ENCODE measurements around the gene NT5M. TPM values are rescaled to one million over a fixed set of nuclear protein-coding genes. Genes with fewer than 3 reads are reported as not detected.
"Not testable (repeated sequence)": the region's sequence is repeated elsewhere in the genome, so short reads cannot be mapped to it uniquely, and the experiment has no call there.

NT5M gene
- total RNA-seq, 1 donor from 2014 or later, result 2.7 TPM

- no peak for DNase-seq (ENCODE audit: extremely low read depth, low read depth, low spot score)
Measured at GRCh38 chr17:17300624-17301568, 2.3 kb upstream of the NT5M start.

DNA sequence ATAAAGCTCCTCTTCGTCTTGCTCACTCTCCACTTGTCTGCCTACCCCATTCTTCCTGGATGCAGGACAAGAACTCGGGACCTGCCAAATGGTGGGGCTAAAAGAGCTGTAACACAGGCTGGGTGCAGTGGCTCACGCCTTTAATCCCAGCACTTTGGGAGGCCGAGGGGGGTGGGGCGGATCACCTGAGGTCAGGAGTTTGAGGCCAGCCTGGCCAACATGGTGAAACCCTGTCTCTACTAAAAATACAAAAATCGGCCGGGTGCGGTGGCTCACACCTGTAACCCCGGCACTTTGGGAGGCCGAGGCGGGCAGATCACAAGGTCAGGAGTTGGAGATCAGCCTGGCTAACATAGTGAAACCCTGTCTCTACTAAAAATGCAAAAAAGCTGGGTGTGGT lies 1.5 kb upstream of the NT5M start:
- not testable (repeated sequence) for DNase-seq (ENCODE audit: extremely low read depth, low read depth, low spot score)

DNA sequence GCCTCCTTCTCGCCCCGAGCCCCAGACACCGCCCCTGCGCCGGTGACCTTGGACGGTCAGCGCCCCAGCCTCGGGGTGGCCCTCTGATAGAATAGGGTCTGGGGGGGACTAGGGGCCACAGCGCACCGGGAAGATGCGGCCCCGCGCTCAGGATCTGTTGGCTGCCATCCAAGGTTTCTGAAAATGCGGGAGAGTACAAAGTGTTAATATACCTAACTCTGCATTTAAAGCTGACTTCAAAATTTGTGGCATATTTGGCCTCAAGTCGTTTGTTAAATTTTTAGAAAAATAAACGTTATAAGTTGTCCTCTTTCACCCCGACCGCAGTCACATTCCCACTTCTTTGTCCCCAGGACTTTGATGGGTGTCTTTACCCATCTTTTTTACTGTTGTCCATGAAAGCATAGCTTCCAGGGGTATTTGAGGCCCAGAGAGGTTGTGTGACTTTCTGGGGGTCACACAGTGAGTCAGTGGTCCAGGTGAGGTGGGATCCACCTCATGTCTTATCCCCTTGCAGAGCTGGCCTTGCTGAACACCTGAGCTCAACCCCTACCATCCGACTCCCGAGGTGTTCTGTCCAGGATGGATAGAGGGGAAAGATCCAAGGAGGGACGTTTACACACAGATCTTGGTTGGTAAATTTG lies 796 bp downstream of the NT5M start:
- no peak for DNase-seq (ENCODE audit: extremely low read depth, low read depth, low spot score)

GRCh38 chr17:17304521-17304985 lies 1.4 kb downstream of the NT5M start:
- no peak for DNase-seq (ENCODE audit: extremely low read depth, low read depth, low spot score)

GRCh38 chr17:17305281-17305801 lies 2.2 kb downstream of the NT5M start:
- no peak for DNase-seq (ENCODE audit: extremely low read depth, low read depth, low spot score)

DNA sequence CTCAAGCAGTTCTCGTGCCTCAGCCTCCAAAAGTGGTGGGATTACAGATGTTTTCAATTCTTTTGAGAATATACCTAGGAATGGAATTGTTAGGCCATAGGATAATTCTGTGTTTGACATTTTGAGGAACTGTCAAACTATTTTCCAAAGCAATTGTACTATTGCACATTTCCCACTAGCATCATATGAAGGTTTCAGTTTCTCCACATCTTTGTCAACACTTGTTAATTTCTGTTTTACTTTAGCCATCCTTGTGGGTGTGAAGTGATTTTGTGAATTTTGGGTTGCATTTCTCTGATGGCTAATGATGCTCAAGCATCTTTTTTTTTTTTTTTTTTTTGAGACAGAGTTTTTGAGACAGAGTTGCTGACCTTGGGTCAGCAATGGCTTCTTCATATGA lies 6.2 kb downstream of the NT5M start:
- no peak for DNase-seq (ENCODE audit: extremely low read depth, low read depth, low spot score)

DNA sequence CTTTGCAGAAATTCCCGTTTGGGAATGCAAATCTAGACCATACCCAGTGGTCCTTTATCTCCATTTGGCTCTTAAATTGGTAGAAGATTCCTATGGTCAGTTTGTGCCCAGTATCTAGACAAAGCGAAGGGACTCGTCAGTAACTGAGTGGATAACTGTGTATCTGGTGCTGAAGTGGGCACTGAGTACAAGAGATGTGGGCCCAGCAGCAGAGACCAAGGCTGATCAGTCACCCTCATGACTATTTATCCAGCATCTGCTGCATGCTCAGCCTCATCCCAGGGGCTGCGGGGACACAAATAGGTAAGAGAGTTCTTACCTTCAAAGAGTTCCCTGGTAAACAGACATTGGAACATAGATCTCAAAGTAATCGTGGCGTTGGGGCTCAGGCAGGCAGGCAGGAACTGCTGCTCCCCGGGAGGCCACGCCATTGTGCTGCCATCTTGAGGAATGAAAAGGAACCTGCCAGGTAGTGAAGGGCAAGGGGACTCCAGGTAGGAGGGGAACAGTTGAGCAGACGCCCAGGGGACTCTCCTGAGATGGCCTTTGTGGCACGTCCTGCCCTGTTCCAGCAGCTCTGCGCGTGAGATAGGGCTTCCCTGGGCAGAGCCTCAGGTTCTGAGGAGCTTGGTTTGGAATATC lies 10.3 kb downstream of the NT5M start:
- no peak for DNase-seq (ENCODE audit: extremely low read depth, low read depth, low spot score)

GRCh38 chr17:17314501-17315071 lies 11.4 kb downstream of the NT5M start:
- DNase-seq (ENCODE audit: extremely low read depth, low read depth, low spot score), result no peak

DNA sequence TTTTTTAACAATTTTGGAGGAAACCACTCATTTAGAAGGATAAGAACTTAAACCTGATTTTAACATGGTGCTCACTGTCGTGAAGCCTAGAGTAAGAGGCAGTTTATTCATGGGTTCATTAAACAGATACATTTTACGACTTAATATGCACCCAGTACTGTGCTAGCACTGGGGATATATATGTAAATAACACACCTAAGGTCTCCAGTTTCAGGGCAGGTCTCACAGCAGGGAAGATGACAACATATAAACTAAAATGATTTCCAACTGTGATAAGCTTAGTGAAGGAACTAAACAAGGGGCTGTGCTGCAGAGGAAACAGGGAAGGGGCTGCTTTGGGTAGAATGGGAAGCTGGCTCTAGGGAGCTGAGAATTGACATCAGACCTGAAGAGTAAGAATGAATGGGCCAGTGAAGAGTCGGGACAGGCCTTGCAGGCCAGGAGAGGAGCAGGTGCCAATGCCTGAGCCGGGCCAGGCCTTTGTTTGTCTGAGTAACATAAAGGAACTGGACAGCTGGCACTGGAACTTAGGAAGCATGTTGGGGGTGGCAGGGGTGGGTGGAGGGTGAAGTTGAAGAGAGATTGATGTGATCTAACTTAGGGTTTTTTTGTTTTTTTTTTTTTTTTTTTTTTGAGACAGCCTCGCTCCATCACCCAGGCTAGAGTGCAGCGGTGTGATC lies 12.1 kb downstream of the NT5M start:
- DNase-seq (ENCODE audit: extremely low read depth, low read depth, low spot score), result no peak

DNA sequence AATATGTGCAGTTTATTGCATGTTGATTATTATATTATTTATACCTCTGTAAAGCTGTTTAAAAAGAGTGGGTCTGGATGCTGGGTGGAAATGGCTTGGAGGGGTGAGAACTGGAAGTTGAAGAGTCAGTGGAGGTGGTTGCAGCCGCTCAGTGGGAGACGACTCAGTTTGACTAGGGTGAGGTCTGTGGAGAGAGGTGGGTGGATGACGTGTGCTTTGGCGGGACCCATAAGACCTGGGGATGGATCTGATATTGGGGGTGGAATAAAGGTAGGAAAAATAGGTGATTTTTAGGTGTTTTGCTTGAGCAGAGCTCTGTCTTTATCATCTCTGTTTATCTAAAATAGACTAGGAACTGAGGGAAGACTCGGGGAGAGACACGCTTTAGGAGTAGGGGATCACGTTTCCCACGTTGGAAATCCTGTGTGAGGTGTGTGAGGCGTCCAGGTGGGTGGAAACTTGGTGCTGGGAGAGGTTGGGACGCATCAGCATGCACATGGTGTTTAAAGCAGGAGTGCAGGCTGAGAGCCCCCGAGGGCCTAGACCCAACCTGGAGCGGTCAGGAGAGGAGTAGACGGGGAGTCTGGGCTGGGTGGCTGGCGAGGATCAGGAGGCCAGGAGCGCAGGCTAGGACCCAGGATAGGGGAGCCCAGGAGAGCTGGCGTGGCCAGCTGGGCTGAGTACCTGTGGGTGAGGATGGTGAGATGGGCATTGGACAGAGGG lies 17.2 kb downstream of the NT5M start:
- DNase-seq (ENCODE audit: extremely low read depth, low read depth, low spot score), result no peak

- no peak for DNase-seq (ENCODE audit: extremely low read depth, low read depth, low spot score)
Measured at GRCh38 chr17:17320911-17321220, 17.7 kb downstream of the NT5M start.

GRCh38 chr17:17321356-17322025 lies 18.3 kb downstream of the NT5M start:
- DNase-seq (ENCODE audit: extremely low read depth, low read depth, low spot score), result no peak

DNA sequence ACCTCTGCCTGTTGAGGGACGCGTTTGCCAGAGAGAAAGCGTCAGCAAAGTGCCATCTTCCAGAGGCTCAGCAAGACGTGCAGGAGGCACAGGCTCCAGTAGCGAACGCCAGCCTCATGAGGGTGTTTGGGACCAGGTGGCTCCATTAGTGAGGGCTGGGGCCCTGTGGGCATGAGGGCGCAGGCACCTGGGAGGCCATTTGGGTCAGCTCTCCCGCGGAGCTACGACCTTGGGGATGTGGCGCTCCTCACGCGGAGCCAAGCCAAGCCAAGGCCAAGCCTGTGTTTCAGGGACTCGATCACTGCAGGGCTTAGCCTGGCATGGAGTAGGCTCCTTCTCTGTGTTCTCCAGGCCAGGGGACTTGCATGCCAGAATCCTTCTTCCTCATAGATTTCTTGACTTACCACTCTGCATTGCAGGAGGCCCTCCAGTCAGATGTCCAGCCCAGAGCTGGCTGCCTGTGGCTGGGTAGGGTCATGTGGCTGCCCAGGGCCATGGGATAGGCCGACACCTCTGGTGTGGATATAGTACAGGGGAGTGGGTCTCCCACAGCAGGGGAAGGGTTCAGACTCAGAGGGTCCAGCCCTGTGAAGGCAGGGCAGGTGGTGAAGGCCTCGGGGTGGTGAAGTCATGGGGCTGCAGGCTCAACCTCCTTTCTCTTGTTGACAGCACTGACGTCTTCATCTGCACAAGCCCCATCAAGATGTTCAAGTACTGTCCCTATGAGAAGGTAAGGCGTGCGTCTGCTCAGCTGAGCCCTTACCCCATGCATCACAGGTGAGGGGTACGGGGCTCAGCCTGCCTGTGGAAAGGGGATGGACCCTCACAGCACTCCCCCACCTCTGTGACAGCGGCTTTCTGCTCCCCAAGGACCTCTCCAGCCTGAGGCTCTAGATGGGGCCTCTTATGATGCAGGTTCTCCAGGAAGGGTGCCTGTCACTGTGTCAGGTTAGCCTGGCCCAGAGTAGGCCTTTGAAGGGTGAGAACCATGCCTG lies 19.6 kb downstream of the NT5M start:
- DNase-seq (ENCODE audit: extremely low read depth, low read depth, low spot score), result no peak

DNA sequence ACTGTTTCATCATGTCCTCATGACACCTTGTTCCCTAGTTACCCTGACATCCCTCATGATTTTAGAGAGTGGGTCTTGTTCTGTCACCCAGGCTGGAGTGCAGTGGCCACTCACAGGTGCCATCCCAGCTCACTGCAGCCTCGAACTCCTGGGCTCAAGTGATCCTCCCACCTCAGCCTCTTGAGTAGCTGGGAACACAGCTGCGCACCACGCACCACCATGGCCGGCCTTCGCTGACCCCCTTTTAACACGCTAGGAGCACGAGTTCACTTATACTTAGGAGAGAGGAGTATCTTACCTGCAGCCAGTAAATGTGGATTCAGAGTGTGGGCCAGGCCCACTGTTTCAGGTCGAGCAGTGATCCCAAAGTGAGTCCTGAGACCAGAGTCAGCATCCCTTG lies 21.4 kb downstream of the NT5M start:
- no peak for DNase-seq (ENCODE audit: extremely low read depth, low read depth, low spot score)

DNA sequence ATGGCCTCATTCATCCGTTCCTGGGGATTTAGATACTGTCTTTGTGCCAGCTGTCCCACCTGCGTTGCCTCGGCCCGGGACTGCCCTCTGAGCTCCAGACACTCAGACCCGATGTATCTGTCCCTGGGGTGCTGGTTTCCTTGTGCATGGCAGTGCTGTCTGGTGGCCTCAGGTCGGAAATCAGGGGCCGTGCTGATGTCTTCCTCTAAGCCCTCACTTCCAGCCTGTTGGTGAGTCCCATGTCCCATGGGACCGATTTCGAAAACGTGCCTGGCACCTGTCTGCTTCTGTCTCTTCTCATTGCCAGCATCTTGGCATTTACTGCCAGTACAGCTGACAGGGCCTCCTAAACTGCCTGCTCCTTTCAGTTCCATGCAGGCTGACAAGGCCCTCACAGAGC lies 22.1 kb downstream of the NT5M start:
- DNase-seq (ENCODE audit: extremely low read depth, low read depth, low spot score), result no peak

DNA sequence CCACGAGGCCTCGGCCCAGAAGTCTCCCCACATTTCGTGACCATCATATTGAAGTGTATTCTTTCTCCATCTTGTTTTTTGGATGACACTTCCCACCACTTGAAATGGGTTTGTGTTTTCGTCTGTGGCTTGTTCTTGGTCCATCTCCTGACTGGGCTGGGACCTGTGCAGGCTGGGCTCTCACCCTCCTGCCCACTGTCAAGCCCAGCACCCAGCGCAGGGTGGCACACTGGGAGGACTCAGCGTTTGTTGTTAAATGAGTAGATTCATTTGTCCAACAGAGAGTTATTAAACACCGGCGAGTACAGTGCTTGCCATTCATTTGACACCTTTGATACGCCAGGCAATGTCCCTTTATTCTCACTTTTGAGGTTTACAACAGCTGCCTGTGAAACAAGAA lies 22.6 kb downstream of the NT5M start:
- no peak for DNase-seq (ENCODE audit: extremely low read depth, low read depth, low spot score)

- no peak for DNase-seq (ENCODE audit: extremely low read depth, low read depth, low spot score)
Measured at GRCh38 chr17:17326275-17326875, 23.2 kb downstream of the NT5M start.

DNA sequence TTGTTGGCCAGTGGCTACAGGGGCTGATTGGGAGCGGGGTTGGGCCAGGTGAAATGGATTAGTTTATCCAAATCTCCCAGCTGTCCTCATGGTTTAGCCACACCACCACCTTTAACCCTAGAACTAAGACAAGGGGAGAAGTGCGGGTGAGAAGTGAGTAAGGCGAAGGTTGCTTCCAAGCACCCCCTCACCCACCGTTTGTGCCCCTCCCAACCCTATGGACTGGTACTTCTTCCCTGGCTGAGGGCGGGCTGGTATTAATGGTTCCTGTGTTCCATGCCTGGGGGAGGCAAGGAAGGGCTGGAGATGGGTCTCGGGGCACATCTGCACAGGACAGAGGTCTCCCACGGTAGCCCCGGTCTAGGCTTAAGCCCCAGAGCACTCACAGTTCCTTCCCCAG lies 25.1 kb downstream of the NT5M start:
- no peak for DNase-seq (ENCODE audit: extremely low read depth, low read depth, low spot score)
